GM12892 (cell line): ENCODE measurements around the gene ASB6.

ENCODE experiments used
- POLR2A ChIP-seq: IDR thresholded peaks from 2 replicates; pipeline ENCODE4 v1.6.1; 2011; ENCODE audit warnings: low read depth, low read length, control low read depth
- POLR2AphosphoS5 ChIP-seq: IDR thresholded peaks from 2 replicates; pipeline ENCODE4 v1.6.1; 2011; ENCODE audit warnings: low read depth, low read length, control low read depth
- TAF1 ChIP-seq: IDR thresholded peaks from 2 replicates; pipeline ENCODE4 v1.6.1; 2011; ENCODE audit warnings: low read depth, mild to moderate bottlenecking, control low read depth, low read length, borderline replicate concordance

DNA sequence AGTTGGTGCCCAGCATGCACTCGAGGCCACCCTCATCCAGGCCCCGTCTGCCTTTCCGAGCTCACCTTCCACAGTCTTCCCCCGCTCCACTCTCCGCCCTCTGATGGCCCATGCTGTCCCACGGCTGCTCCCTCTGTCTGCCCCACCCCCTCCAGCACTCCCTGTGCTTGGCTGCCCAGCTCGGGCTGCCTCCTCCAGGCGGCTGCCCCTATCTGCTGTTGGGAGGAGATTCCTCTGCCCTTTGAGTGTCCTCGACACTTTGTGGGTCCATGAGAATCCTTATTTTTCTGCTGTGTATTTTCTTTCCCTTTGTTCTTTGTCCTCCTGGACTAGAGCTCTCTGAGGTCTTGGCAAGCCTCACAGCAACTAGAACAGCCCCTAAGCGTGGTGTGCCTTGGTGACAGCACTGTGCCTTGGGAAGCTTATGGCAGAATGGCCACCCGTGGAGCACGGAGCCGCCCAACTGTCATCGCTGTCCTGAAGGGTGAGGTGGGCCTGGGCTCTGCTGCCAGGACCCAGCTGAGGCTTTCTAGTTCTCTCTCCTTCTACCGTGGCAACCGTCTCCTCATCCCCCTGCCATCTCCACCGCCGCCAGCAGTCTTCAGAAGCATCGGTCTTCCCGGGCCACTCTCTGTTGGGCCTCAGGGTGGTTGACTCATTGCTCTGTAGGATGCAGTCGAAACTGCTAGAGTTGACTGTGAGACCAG is 10.8 kb downstream of the ASB6 start:
- no peak for TF ChIP-seq POLR2AphosphoS5
- TF ChIP-seq POLR2A: no peak
- TF ChIP-seq TAF1: no peak
